ENCODE results near the gene CYTH1. TPM values are rescaled to one million over a fixed set of nuclear protein-coding genes. Genes with fewer than 3 reads are reported as not detected.

The CYTH1 gene
- total RNA-seq, 1 experiment from 2014 or later, result 21.7 TPM

DNA sequence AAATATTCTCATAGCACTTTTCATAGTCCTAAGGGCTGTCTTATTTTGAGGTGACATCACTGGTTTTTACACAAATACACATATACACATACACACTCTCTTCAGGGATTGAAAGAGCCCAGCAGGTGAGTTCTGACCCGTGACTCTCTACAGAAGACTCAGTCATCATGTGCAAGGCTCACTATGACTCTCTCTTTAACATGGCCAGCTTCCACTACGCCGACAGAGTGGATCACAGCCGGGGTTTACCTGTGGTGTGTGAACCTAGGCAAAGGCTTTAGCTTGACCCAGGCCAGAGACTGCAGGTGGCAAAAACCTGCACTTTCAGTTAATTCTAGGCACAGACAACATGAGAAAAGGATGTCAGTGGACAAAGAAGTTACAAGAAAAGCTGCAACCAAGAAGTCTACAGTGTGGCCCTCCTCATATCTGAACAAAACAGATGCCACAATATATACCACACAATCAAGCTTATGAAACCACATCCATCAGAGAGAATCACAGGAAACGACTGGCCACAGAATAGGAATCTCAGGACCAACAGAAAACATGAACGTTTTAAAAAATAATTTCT is 56.5 kb downstream of the CYTH1 start:
- in situ Hi-C loops (cut with HindIII; ENCODE audit: low sequenced_read_pairs), result no loop called here
- DNase-seq (ENCODE audit: low spot score), result no peak

DNA sequence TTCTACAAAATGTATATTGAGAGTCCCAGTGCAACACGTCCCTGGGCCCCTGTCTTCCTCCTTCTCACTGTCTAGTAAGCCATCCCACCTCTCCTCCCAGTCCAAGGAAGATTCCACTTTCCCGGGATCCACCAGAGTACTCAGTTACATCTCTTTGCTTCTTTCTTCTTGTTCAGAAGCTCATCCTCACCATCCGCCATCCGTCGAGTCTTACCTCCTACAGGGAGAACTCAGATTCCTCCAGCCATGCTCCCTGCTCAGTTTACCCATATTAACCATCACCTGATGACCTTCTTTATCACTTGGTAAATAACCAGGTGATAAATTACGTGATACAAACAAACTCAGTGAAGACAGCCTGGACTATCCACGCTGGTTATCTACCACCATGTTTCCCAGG is 57.1 kb downstream of the CYTH1 start:
- peak; percentile 23 for DNase-seq (ENCODE audit: low spot score)
- in situ Hi-C loops (cut with HindIII; ENCODE audit: low sequenced_read_pairs), result no loop called here

DNA sequence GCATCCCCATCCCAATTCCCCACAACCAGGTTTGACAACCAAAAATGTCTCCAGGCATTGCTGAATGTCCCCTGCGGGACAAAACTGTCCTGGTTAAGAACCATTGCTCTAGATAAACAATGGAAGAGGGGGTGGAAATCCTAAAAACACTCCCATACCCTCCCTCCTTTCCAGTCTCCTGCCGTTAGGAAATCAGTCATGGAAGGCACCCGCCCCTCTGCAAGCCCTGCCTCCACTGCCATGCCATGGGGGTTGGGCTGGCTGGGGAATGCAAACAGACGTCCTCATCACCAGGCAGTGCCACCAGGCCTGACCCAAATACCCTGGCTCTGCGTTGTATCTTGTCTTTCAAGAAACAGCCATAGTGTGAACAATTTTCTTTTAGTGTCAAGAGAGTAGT is 57.5 kb downstream of the CYTH1 start:
- in situ Hi-C loops (cut with HindIII; ENCODE audit: low sequenced_read_pairs), result no loop called here
- DNase-seq (ENCODE audit: low spot score), result peak; percentile 80

DNA sequence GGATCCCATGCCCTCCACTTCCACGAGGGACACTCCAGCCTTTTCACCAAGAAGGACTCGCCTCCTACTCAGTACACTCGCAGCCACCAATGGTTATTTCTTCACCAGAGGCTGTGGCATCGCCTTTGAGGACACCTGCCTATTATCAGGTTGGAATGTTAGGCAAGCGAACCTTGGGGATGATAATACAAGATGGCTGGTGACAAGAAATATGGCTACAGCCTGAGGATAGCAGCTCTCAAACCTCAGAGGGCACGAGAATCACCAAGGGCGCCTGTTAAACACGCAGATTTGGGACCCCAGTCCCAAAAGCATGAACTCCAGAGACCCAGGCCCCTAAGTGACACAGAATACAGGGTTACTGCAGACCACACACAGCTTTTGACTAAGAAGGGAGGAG is 58.1 kb downstream of the CYTH1 start:
- no peak for DNase-seq (ENCODE audit: low spot score)
- in situ Hi-C loops (cut with HindIII; ENCODE audit: low sequenced_read_pairs), result no loop called here

DNA sequence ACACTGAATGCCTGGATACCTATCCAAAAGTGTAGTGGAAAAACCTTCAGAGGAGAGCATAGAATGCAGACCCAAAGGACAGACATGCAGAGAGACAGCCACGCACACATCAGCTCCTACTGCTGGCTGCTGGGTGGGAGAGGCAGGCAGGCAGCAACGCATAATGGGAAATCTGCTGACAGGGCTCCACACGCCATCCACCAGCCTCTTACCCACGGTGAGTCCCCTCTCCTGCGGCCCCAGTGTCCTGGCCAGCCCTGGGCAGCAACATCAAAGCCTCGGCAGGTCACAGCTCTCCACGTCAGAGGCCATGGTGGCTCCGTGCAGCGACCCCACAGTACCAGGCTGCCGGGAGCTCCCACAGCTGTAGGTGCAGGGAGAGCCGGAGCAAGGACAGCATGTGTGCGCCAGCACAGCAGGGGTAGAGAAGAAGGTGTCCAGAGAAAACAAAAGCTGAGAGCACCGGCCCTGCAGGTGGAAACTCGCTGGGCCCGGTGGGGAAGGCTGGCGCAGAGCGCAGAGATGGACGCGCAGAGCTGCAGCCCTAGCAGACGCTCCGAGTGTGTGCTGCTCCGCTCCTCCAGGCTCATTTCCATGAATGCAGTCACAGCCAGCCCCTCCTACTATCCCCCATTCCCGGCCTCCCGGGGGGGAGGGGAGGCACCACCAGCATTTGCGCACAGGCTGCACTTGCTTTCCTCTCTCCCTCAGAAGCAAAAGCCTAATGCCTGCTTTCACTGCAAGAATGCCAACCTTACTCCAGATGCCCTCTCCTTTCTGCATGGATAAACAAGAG is 58.9 kb downstream of the CYTH1 start:
- in situ Hi-C loops (cut with HindIII; ENCODE audit: low sequenced_read_pairs), result no loop called here
- peak; percentile 91 for DNase-seq (ENCODE audit: low spot score)

DNA sequence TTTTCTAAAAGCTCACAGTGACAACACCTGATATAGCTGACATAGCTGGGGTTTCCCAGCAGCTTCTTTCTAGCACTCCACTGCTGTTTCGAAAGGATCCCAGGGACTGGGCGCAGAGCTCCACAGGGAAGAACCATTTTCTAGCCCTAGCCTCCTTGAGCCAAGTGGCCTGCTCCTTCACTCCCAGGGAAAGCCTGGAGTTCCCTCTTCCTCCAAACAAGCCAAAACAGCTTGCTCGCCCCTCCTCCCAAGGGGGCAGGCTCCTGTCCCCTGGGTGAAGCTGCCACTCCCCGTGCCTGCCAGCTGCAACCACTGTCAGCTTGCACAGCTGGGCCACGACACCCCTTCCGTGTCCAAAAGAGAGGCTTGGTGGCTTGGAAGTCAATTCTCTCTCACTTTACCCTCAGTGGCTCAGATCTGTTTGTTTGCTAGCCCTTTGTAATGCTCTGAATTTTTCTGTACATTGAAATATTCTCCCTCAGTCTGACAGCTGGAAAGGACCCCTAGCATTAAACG is 59.8 kb downstream of the CYTH1 start:
- DNase-seq (ENCODE audit: low spot score), result peak; percentile 62
- in situ Hi-C loops (cut with HindIII; ENCODE audit: low sequenced_read_pairs), result no loop called here

DNA sequence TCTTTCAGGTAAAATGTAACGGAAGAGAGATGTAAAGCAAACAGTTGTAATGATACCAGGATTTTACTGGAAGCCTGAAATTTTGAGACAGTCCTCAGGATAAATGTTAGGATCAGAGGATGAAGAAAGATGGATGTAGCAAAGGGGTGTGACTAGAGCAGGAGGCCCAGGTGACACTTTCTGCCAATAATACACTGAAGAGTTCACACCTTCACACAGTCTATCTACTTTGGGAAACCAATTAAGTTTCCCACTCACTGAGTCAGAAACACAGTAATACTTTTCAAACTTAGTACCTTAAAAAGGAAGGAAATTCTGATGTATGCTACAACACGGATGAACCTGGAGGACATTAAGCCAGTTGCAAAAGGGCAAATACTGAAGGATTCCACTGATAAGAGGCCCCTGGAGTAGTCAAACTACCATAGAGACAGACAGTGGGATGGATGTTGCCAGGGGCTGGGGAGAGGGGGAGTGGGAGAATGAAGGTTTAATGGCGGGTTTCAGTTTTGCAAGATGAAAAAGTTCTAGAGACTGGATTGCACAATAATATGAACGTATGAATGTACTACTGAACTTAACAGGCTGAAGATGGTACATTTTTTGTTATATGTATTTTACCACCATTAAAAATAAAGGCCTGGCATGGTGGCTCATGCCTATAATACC is 62.3 kb downstream of the CYTH1 start:
- in situ Hi-C loops (cut with HindIII; ENCODE audit: low sequenced_read_pairs), result no loop called here
- peak; percentile 32 for DNase-seq (ENCODE audit: low spot score)

DNA sequence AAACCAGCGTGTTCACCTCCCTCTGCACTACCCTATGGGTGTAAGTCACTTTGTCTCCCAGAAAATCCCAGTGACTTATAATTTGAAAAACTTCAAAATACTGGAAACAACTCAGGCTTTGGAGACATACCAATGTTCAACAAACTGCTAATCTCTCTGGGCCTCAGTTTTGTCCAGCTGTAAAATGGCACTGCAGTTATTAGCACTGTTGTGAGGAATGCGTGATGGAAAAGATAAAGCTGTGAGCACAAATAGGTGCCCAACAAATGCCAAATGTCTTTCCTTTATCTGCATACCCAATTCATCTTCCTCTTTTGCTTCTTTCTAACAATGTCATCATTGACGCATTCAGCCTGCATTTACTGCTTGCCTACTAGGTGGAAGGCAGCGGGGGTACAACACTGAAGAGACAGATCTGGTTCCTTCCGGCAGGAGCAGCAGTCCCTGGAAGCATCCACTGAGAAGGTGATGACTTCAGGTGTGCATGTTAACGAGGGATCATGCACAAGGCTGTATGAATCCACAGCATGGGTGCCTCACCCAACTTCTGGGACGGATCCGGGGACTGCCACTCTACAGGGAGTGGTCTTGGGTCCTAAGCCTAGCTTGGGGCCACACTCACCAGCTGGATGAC is 63.4 kb downstream of the CYTH1 start:
- in situ Hi-C loops (cut with HindIII; ENCODE audit: low sequenced_read_pairs), result no loop called here
- peak; percentile 63 for DNase-seq (ENCODE audit: low spot score)

DNA sequence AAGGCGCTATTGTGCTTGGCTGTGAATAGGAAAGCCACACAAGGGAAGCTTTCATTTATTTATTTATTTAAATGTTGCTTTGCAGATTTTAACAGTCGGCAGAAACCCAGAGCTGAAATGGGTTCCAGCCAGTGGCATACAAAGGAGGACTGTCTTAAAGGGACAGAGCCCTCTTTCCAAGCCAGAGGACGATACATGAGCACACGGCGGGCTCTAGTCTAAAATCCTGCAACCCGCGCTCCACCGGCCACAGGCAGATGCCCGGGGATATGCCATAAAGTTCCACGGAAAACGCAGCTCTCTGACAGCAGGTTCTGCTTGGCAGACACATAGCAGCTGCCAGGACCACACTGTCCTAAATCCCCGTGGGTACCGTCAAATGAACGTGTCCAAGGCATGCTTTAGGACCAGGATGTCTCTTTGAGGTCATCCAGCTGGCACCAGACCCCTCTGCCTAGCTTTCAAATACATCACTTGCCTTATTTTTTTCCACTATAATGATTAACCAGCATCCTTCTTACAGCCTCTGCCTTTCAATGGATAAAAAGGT is 64.6 kb downstream of the CYTH1 start:
- in situ Hi-C loops (cut with HindIII; ENCODE audit: low sequenced_read_pairs), result no loop called here
- peak; percentile 92 for DNase-seq (ENCODE audit: low spot score)

DNA sequence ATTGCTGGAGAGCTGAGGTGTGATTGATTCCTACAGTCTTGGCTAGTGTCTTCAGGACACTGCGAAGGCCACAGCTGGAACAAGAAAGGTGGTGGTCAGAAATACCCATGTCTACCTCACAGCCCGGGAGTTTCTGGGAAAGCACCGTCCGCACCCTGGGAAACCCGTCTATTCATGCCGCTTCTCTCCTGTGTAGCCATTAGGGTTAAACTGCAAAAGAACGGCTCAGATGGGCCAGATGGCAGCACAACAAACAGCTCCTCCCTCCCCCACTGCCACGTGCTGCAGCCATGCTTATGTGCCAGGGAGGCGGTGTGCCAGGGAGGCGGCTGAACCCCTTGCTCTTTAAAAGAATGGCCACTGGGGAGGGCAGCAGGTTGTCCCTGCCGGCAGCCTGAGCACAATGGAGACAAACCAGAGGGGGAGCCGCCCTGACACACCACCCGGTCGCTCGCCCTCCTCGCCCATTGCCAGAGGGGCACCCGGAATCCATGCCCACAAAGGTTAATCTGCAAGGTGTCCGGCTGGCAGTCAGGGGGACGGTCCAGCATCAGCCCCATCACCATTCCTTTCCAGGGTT is 65.2 kb downstream of the CYTH1 start:
- in situ Hi-C loops (cut with HindIII; ENCODE audit: low sequenced_read_pairs), result no loop called here

DNA sequence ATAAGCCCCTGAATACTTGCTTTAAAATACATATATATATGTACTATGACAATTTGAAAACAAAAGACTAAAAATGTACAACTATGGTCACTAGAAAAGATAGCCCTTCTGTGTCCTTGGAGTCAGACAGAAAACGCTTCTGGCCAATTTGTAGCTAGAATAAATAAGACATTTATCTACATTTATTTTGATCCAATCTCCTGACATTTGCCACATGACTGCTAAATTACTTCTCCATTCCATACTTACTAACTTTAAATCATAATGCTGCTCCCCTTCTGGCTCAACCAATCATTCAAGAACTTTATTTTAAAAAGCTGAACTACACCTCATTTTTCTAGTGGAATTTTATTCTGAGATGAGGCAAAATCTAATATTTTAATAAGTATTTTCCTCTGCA is 65.8 kb downstream of the CYTH1 start:
- peak; percentile 23 for DNase-seq (ENCODE audit: low spot score)
- in situ Hi-C loops (cut with HindIII; ENCODE audit: low sequenced_read_pairs), result no loop called here

More for the DNA sequence above, 65.2 kb downstream of the CYTH1 start:
- DNase-seq (ENCODE audit: low spot score), result peak; percentile 97

DNA sequence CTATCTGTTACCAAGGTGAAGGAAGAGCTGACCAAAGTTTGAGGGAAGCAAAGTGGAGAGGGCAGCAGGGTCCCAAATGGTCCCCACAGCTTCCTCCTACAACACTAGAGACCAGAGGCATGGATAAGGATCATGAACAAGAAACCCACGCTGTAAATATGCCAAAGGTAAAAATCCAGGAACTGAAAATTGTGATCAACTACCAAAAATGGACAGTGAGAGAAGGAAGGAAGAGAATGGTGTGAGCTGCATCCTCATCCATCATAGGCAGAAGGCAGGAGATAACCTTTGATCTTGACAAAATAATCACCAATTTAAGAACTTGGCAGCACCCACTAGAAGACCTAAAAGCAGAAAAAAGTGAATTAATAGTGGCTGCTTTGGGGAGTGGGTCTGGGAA is 66.2 kb downstream of the CYTH1 start:
- no peak for DNase-seq (ENCODE audit: low spot score)
- in situ Hi-C loops (cut with HindIII; ENCODE audit: low sequenced_read_pairs), result no loop called here

DNA sequence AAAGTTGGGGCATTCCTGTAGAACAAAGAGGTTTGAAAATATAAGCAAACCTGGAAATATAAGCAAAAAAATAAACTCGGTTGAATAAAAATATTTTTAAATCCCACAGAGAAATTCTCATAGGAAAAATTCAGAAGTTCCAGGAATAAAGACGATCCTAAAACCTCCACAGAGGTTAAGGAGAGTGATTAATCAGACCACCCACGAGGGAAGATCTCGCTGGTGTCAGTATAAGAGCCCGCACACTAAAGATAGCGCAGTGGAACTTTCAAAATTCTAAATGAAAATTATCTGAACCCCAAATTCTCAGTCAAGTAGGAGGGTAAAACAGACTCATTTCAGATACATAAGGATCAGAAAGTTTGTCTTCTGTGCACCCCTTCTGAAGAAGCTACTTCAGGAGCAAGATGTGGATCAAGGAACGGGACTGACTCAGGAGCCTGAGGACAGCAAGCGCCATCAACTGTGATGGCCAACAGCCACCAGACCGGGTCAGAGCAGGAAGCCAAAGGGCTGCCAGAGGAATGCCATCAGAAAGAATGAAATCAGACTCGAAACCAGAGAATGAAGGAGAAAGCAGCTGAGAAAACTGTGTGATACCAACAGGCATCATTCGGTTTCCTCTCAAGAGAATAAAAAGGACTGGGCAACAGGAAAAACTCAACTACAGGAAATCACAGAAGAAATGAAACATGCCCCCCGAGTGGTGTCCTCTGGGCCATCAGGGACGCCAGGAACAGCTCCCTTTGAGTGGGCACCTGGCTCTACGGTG is 66.9 kb downstream of the CYTH1 start:
- in situ Hi-C loops (cut with HindIII; ENCODE audit: low sequenced_read_pairs), result no loop called here
- peak; percentile 50 for DNase-seq (ENCODE audit: low spot score)

DNA sequence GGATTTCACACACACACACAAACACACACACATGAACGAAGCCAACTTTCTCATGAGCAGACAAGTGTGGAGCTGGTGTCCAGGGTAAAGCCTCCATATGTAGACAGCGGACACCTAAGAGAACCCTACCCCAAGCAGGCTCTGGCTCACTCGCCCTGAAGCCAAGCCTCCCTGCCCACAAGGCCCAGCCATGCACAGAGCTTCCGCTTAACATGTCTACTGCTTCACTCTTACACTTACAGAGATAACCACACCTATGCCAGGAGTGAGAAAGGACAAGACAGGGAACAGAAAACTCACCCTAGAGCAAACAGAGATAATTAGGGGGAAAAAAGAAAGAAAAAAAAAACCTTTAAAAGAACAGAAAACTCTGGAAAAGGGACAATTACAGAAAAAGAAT is 67.5 kb downstream of the CYTH1 start:
- DNase-seq (ENCODE audit: low spot score), result no peak
- in situ Hi-C loops (cut with HindIII; ENCODE audit: low sequenced_read_pairs), result no loop called here

DNA sequence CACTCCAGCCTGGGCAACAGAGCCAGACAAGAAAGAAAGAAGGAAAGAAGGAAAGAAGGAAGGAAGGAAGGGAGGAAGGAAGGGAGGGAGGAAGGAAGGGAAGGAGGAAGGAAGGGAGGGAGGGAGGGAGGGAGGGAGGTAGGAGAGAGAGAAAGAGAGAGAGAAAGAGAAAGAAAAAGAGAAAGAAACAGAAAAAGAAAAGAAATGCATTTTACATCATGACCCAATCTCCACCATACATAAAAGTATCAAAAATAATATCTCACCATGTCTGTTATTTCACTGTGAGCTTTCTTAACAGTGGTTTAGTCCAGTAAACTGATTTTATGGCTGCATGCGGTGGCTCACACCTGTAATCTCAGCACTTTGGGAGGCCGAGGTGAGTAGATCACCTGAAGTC is 70.0 kb downstream of the CYTH1 start:
- in situ Hi-C loops (cut with HindIII; ENCODE audit: low sequenced_read_pairs), result no loop called here
- DNase-seq (ENCODE audit: low spot score), result no peak

DNA sequence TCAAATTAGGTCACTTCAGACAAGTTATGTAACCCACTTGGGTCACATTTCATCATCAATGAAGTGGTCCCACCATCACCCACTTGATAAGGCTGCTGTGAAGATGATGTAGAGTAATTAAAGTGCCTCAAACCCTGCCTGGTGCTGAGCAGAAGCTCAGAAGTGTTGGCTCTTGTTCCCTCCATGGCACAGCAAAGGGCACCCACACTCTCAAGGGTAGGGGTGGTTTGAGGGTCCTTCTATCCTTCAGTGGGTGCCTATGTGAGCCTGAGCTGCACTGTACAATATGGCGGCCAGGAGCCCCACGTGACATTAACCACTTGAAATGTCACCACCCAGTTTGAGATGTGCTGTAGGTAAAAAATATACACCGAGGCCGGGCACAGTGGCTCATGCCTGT is 71.5 kb downstream of the CYTH1 start:
- DNase-seq (ENCODE audit: low spot score), result no peak
- in situ Hi-C loops (cut with HindIII; ENCODE audit: low sequenced_read_pairs), result no loop called here

DNA sequence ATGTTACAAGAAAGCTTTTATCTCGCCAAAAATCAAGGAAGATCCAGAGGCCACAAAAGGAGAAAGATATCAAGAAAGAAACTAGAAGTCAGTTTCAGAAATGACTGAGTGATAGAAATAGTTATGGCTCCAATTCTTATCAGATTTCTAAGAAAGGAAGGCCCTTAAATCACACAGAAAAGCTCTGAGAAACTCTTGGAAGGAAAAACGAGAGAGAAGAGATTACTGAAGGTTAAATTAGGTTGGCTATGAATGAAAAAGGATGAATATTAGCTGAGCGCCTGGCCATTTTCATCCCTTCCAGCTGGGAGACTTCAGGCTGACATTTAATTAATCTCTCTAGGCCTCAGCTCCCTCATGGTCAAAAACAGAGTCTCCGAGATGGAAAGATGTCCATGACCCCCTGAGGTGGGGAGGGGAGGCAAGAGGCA is 72.3 kb downstream of the CYTH1 start:
- in situ Hi-C loops (cut with HindIII; ENCODE audit: low sequenced_read_pairs), result no loop called here
- no peak for DNase-seq (ENCODE audit: low spot score)

DNA sequence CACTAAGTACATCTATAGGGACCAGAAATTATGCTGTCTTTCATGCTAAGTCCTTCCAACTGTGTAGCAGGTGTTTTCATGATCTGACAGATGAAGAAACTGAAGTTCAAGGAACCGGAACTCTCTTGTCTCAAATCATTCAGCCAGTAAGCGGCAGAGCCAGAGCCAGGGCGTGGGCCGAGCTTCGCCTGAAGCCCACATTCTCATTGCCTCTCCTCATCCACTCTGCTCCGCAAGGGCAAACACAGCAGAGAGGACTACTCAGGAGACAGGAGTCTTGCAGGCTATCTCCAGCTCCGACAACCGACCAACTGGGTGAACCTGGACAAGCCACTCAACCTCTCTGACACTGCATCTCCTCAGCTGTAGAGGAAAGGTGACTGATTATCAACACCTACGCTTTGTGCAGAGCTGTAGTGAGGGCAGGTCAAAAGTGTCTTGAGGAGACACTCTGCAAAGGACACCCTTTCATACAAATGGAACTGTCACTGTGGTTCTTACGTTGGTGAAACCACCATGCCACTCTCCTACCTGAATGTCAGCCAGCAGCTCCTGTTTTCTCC is 72.9 kb downstream of the CYTH1 start:
- in situ Hi-C loops (cut with HindIII; ENCODE audit: low sequenced_read_pairs), result no loop called here
- no peak for DNase-seq (ENCODE audit: low spot score)
